OCI-LY7 (cell line): ENCODE results near the gene TMEM126A.

Experiments used
- CTCF ChIP-seq: fragments of 200-600 bp; sonication (generic); conservative IDR thresholded peaks from 2 replicates; pipeline ENCODE4 v1.5.1; 2014; ENCODE audit warnings: mild to moderate bottlenecking, antibody characterized with exemption, low read length, moderate library complexity, mixed read lengths
- EZH2phosphoT487 ChIP-seq: fragments of 200-600 bp; sonication (generic); IDR thresholded peaks from 2 replicates; pipeline ENCODE4 v1.6.1; 2018; ENCODE audit warnings: low read depth, borderline replicate concordance, mild to moderate bottlenecking, mixed run types, antibody characterized with exemption, low read length, moderate library complexity, mixed read lengths

GRCh38 chr11:85673393-85673792, 25.6 kb downstream of the TMEM126A start:
- TF ChIP-seq EZH2phosphoT487 (no peak), CTCF (no peak)
